Right ventricle myocardium superior (tissue), 1 donor: ENCODE data around the gene NXPE3. TPM values are rescaled to one million over a fixed set of nuclear protein-coding genes. Genes with fewer than 3 reads are reported as not detected.
"Not testable (repeated sequence)": the region's sequence is repeated elsewhere in the genome, so short reads cannot be mapped to it uniquely, and the experiment has no call there.

Source experiments
- ATAC-seq: fragments of 200-7000 bp; cut with Tn5 transposase; one replicate; pipeline ENCODE4 v1.9.1; 2020; ENCODE audit warnings: mild to moderate bottlenecking; ENCODE audit not compliant: poor library complexity
- DNase-seq: peaks from one replicate; pipeline ENCODE4 v3.0.0-alpha.2; 2020
- intact Hi-C: fragments of 100-400 bp; cut with DNase I; formaldehyde crosslinking; loops from one replicate; pipeline ENCODE4 v1.11.2; 2022
- total RNA-seq: library from RNA; stranded (reverse); fragmentation: NEBNext Ultra II Directional; extraction: Animal tissue kit (Norgen Biotek cat#: 25700); gene quantifications from one replicate; pipeline ENCODE4 v1.2.1, GENCODE V29; 2021
- donor health status: DM: no; HTN: yes; CAD: no; lungs with severe emphysema.

The NXPE3 gene
- total RNA-seq, 1 donor from 2014 or later, result 45.5 TPM

- intact Hi-C loops, result no loop called here
- ATAC-seq (no peak), DNase-seq (no peak)
These were observed 82.3 kb downstream of the NXPE3 start for GRCh38 chr3:101861212-101861788.

GRCh38 chr3:101861789-101862415 is 82.9 kb downstream of the NXPE3 start:
- DNase-seq (no peak), ATAC-seq (no peak)
- intact Hi-C loops, result no loop called here

- no peak for DNase-seq
- ATAC-seq, result peak; percentile 24
- intact Hi-C loops, result no loop called here
These were observed 83.6 kb downstream of the NXPE3 start for GRCh38 chr3:101862416-101863165.

GRCh38 chr3:101864926-101865325 is 85.9 kb downstream of the NXPE3 start:
- intact Hi-C loops, ATAC-seq, DNase-seq: not testable (repeated sequence)

GRCh38 chr3:101865751-101866509 is 86.9 kb downstream of the NXPE3 start:
- ATAC-seq, result no peak
- DNase-seq, result no peak
- intact Hi-C loops, result no loop called here

GRCh38 chr3:101867511-101867910 is 88.5 kb downstream of the NXPE3 start:
- DNase-seq (no peak), ATAC-seq (no peak)
- intact Hi-C loops, result no loop called here

- ATAC-seq, result no peak
- intact Hi-C loops, result no loop called here
These were observed 89.0 kb downstream of the NXPE3 start for GRCh38 chr3:101867996-101868395.

GRCh38 chr3:101868534-101869464 is 89.8 kb downstream of the NXPE3 start:
- DNase-seq (peak; percentile 54), ATAC-seq (peak; percentile 68)
- intact Hi-C loops, result no loop called here

More at GRCh38 chr3:101867996-101868395, 89.0 kb downstream of the NXPE3 start:
- DNase-seq, result no peak

- DNase-seq, result no peak
- intact Hi-C loops, result no loop called here
- no peak for ATAC-seq
These were observed 91.1 kb downstream of the NXPE3 start for GRCh38 chr3:101870138-101870537.

- no peak for DNase-seq
- intact Hi-C loops, result no loop called here
- no peak for ATAC-seq
These were observed 94.6 kb downstream of the NXPE3 start for GRCh38 chr3:101873619-101874018.

GRCh38 chr3:101876142-101876541 is 97.1 kb downstream of the NXPE3 start:
- ATAC-seq, result no peak
- DNase-seq, result no peak
- intact Hi-C loops, result no loop called here

Other genes starting within 250 kb of the NXPE3 start
- gene TRMT10C, start 217.3 kb upstream of the NXPE3 start, total RNA-seq, result 25.6 TPM
- gene PCNP, start 205.0 kb upstream of the NXPE3 start, total RNA-seq, result 121 TPM
- 9.8 TPM for gene ZBTB11, start 102.1 kb upstream of the NXPE3 start, total RNA-seq
- gene RPL24, start 92.5 kb upstream of the NXPE3 start, total RNA-seq, result 765 TPM
- gene CEP97, start 54.6 kb upstream of the NXPE3 start, total RNA-seq, result 6.2 TPM
- gene NFKBIZ, start 70.3 kb downstream of the NXPE3 start, total RNA-seq, result 12.9 TPM